ENCODE data around the gene ZHX3.

The ZHX3 gene

DNA sequence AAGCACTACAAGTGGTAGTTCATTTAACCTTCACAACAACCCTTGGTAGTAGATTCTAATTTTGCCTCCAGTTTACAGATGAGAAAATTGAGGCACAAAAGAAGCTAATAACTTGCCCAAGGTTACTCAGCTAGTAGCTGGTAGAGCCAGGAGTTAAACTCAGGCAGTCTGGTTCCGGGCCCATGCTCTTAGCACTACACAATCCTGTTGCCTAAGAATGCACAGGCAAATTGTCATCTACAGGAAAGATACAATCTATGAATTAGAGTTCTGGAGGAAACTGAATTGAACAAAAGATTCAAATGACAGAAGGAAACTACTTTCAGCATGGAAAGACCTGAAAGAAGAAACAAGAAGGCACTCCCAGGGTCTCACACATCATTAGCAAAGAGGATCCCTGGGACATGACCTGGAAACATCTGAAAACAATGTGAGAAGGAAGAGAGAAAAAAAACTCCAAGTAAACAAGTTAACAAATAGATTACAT, 56.8 kb downstream of the ZHX3 start:
- TF ChIP-seq, protein P1, sequence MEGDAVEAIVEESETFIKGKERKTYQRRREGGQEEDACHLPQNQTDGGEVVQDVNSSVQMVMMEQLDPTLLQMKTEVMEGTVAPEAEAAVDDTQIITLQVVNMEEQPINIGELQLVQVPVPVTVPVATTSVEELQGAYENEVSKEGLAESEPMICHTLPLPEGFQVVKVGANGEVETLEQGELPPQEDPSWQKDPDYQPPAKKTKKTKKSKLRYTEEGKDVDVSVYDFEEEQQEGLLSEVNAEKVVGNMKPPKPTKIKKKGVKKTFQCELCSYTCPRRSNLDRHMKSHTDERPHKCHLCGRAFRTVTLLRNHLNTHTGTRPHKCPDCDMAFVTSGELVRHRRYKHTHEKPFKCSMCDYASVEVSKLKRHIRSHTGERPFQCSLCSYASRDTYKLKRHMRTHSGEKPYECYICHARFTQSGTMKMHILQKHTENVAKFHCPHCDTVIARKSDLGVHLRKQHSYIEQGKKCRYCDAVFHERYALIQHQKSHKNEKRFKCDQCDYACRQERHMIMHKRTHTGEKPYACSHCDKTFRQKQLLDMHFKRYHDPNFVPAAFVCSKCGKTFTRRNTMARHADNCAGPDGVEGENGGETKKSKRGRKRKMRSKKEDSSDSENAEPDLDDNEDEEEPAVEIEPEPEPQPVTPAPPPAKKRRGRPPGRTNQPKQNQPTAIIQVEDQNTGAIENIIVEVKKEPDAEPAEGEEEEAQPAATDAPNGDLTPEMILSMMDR (IDR thresholded peaks at IDR 0.05; ENCODE audit: control extremely low read depth, extremely low read depth, low read depth, missing control alignments) = no peak
- CTCF ChIA-PET = interaction anchor here (1.0 to 1.2 kb wide), 2 partner anchors 14 to 148 kb away, joined by 3 read pairs; no protein-coding TSS in a partner anchor
- POLR2A ChIA-PET = no interaction called here
- no peak for DNase-seq (ENCODE audit: extremely low spot score)

DNA sequence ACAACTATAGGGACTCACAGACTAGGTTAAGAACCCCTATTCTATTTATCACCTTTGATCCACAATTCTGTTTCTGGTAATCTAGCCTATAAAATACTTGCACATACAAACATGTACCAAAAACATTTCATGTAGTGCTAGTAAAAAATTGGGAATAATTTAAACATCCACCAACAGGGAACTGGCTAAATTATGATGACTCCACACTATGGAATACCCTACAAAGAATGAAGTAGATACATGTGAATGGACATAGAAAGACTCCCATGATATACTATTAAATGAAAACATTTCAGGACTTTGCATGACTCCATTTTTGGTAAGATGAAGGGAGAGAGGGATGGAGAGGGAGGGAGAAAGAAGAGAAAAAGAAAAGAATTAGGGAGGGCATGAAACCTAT, 58.2 kb downstream of the ZHX3 start:
- DNase-seq (ENCODE audit: extremely low spot score) = no peak
- POLR2A ChIA-PET = no interaction called here
- CTCF ChIA-PET = interaction anchor here (0.9 kb wide), 1 partner anchor 80 kb away, joined by 3 read pairs; no protein-coding TSS in a partner anchor
- TF ChIP-seq, protein P1 (IDR thresholded peaks at IDR 0.05; ENCODE audit: control extremely low read depth, extremely low read depth, low read depth, missing control alignments) = no peak

DNA sequence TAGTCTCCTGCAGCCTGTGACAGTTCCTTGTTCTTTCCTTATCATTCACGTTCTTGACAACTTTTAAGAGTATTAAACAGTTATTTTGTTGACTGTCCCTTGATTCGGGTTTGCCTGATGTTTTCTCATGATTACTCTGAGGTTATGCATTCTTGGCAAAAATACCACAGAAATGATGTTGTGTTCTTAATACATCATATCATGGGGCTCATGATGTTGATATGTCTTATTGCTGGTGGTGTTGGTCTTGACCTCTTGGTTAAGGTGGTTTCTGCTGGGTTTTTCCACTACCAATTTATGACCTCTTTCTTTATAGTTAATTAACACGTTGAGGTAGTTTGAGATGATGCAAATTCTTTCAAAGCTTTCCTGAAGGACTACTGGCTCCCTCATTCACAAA, 59.1 kb downstream of the ZHX3 start:
- POLR2A ChIA-PET = no interaction called here
- no peak for DNase-seq (ENCODE audit: extremely low spot score)
- TF ChIP-seq, protein P1 (IDR thresholded peaks at IDR 0.05; ENCODE audit: control extremely low read depth, extremely low read depth, low read depth, missing control alignments) = no peak
- CTCF ChIA-PET = interaction anchor here (0.9 to 2.3 kb wide), 2 partner anchors 17 to 81 kb away, joined by 3 to 9 read pairs; no protein-coding TSS in a partner anchor

DNA sequence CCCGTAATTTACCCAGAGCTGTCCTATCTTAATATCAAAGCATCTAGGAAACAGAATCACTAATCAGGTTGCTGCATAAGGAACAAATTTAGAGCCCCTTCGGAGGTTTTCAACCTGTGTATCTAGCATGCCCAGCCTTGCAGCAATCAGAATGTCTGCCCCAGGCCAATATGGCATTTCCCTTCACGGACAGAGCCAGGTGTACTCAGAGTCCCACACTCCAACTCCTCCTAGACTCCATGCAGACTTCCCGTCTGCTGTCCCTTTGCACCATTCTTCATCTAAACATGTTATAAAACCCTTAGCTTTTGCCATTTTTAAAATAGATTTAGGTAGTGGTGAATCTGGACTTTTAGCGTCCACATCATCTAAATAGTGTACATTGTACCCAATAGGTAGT, 61.0 kb downstream of the ZHX3 start:
- ChIA-PET POLR2A (no interaction called here), CTCF (interaction anchor here (1.1 to 2.3 kb wide), 4 partner anchors 9 to 66 kb away, joined by 4 to 9 read pairs (median 6); no protein-coding TSS in a partner anchor)
- DNase-seq (ENCODE audit: extremely low spot score) = no peak
- TF ChIP-seq, protein P1 (IDR thresholded peaks at IDR 0.05; ENCODE audit: control extremely low read depth, extremely low read depth, low read depth, missing control alignments) = no peak

DNA sequence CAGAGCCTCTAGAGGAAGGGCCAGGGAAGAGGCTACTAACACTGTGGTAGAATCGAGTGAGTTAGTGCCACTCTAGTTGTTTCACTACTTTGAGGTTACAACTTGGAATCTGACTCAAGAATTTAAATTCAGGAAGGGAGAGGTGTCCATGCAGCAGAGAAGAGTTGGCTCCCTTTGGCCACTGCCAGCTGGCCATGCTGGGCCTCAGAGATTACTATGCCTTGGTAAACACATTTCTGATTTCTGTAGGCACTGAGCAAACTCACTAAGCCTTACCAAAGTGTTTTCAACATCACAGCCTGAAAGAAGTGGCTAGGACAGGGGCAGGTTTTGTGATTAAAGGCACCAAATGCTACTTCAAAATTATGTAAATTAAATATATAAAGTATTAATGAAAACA, 61.9 kb downstream of the ZHX3 start:
- POLR2A ChIA-PET = no interaction called here
- TF ChIP-seq, protein P1 (IDR thresholded peaks at IDR 0.05; ENCODE audit: control extremely low read depth, extremely low read depth, low read depth, missing control alignments) = no peak
- CTCF ChIA-PET = interaction anchor here (1.1 to 2.1 kb wide), 3 partner anchors 10 to 67 kb away, joined by 4 to 7 read pairs (median 5); no protein-coding TSS in a partner anchor

DNA sequence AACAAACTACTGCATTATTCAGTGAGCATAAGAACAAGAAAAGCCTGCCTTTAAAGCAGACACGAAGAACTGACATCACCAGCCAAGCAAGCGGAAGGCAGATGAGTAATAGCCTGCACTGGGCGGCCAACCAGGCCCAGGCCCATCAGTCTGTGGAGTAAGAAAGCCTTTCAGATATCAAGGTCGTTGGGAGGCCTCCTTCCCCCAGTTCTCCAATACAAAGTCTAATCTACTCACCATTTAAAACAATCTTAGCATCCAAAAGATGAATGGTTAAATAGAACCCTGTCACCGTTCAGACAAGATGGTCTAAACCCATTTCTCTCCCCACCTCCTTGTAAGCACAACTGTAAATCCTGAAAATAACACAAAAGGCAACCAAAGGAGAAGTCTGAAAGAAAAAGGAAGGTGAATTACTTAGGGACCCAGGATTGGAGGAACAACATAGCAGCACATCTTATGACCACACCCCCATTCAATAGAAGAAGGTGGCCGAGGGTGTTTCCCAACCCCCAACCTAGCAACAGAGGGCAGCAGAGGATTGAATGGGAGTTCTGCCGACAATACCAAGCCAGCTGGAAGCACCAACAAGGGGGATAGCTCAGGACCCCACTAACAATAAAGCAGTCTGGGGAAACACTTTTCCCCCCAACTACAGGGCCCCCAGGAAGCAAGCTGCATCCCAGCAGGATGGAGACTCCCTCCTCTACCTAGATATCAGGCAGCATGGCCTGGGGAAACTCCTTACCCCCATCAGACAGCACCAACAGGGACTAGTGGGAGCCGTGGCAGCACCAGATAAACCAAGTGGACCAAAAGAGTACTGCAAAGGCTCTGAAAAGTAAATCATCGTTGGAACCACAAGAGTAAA, 67.9 kb downstream of the ZHX3 start:
- ChIA-PET POLR2A (no interaction called here), CTCF (interaction anchor here (0.9 to 4.2 kb wide), 4 partner anchors 9 to 115 kb away, joined by 3 to 18 read pairs (median 4); partner anchors contain the start of gene LPIN3)
- TF ChIP-seq, protein P1 (IDR thresholded peaks at IDR 0.05; ENCODE audit: control extremely low read depth, extremely low read depth, low read depth, missing control alignments) = no peak
- peak; percentile 45 for DNase-seq (ENCODE audit: extremely low spot score)

More for the DNA sequence above, 61.9 kb downstream of the ZHX3 start:
- no peak for DNase-seq (ENCODE audit: extremely low spot score)

Measured in GM10248 (cell line).